ENCODE results near the gene ATL2. TPM values are rescaled to one million over a fixed set of nuclear protein-coding genes. Genes with fewer than 3 reads are reported as not detected.

ATL2 gene
- total RNA-seq, result 77.5 and 79.2 TPM in 2 replicates

- peak within 1 kb of the TSS; percentile 83 for H3K4me3 ChIP-seq (ENCODE audit: low read depth, low read length)
- no peak for TF ChIP-seq CTCF (conservative IDR thresholded peaks at IDR 0.05; ENCODE audit: low read depth, low read length)
- no peak for DNase-seq (ENCODE audit: low read depth)
Measured at GRCh38 chr2:38377050-38377828, at the start of gene ATL2. ATL2 (minus strand) TSS chr2:38377273; CDS start chr2:38377260, 13 bp downstream.

GRCh38 chr2:38423763-38424162, 46.7 kb upstream of the ATL2 start:
- no peak overlapping the region for H3K4me3 ChIP-seq (ENCODE audit: low read depth, low read length)
- TF ChIP-seq CTCF (conservative IDR thresholded peaks at IDR 0.05; ENCODE audit: low read depth, low read length), result no peak
- no peak for DNase-seq (ENCODE audit: low read depth)

GRCh38 chr2:38421274-38422056, 44.4 kb upstream of the ATL2 start:
- peak; percentile 89 for DNase-seq (ENCODE audit: low read depth)
- H3K4me3 ChIP-seq (ENCODE audit: low read depth, low read length), result no peak overlapping the region
- TF ChIP-seq CTCF (conservative IDR thresholded peaks at IDR 0.05; ENCODE audit: low read depth, low read length), result no peak

GRCh38 chr2:38419499-38419898, 42.4 kb upstream of the ATL2 start:
- TF ChIP-seq CTCF (conservative IDR thresholded peaks at IDR 0.05; ENCODE audit: low read depth, low read length), result no peak
- H3K4me3 ChIP-seq (ENCODE audit: low read depth, low read length), result no peak overlapping the region
- no peak for DNase-seq (ENCODE audit: low read depth)

GRCh38 chr2:38418735-38419134, 41.7 kb upstream of the ATL2 start:
- DNase-seq (ENCODE audit: low read depth), result no peak
- no peak for TF ChIP-seq CTCF (conservative IDR thresholded peaks at IDR 0.05; ENCODE audit: low read depth, low read length)
- no peak overlapping the region for H3K4me3 ChIP-seq (ENCODE audit: low read depth, low read length)

- H3K4me3 ChIP-seq (ENCODE audit: low read depth, low read length), result no peak overlapping the region
- DNase-seq (ENCODE audit: low read depth), result no peak
- no peak for TF ChIP-seq CTCF (conservative IDR thresholded peaks at IDR 0.05; ENCODE audit: low read depth, low read length)
Measured at GRCh38 chr2:38417745-38418689, 40.9 kb upstream of the ATL2 start.

Measured in epithelial cell of proximal tubule (primary cell).